Body of pancreas (tissue), 4 donors: Measurements from ENCODE around the gene GPR139.

ENCODE experiments used
- CTCF ChIP-seq, 7 experiments: fragments of 450-650 bp in 4 of 7; fragments of 200-600 bp in 3 of 7; sonication (generic) in 3 of 7; IDR thresholded peaks; one replicate each; pipeline ENCODE4 v1.5.1; 2016 to 2019; ENCODE audit warnings: antibody characterized with exemption in 7 of 7
- POLR2A ChIP-seq, 3 donors: fragments of 450-650 bp; IDR thresholded peaks; one replicate each; pipeline ENCODE4 v1.6.1; 2016; ENCODE audit warnings: antibody characterized with exemption in 3 of 3, mild to moderate bottlenecking in 2 of 3

DNA sequence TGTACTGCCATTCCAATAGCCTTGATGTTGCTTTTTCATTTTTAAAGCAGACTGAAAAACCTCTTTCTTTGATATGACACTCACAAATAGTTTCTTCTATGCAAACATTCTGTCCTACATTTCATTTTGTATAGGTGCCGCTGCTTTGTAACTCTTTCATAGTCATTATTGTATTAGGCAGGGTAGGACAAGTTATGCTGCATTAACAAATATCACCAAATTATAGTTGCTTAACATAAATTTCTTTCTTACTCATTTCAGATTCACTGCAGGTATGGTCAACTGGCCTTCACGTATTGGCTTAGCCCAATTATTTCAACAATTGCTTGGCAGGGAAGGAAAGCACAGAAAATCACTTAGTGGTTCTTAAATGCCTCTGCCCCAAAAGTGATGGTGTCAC, 70.8 kb downstream of the GPR139 start:
- TF ChIP-seq CTCF (IDR thresholded peaks at IDR 0.05), result no peak
- TF ChIP-seq POLR2A (IDR thresholded peaks at IDR 0.05), result no peak
